T1000 (cell line): ENCODE measurements around the gene TIMD4.

Experiments
- DNase-seq: peaks from one replicate; lab custom pipeline; 2025; ENCODE audit warnings: mixed read lengths; lab: John Stamatoyannopoulos, UW

Gene TIMD4

DNA sequence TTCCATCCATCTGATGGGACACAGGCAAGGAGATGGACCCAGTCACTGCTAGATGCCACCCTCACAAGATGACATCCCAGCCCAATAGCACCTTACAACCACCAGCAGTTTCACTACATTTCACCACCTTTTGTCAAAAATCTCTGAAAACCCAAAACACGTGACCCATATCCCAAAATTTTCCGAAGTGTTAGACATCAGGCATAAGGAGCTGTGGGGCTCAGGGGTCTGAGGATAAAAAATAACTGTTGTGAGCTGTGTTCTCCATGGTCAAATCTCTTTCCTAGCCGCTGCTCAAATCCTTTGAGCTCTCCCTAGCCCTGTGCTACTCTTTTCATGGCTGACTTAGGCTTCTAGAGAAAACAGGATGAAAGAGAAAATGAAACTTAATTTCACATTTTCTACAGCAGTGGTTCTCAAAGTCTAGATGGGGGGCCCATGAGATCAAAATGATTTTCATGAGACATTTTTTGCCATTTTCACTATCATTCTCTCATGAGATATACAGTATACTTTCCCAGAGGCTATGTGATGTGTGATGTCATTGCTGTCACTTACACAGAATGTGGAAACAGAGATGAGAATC, 40.7 kb downstream of the TIMD4 start:
- no peak for DNase-seq

DNA sequence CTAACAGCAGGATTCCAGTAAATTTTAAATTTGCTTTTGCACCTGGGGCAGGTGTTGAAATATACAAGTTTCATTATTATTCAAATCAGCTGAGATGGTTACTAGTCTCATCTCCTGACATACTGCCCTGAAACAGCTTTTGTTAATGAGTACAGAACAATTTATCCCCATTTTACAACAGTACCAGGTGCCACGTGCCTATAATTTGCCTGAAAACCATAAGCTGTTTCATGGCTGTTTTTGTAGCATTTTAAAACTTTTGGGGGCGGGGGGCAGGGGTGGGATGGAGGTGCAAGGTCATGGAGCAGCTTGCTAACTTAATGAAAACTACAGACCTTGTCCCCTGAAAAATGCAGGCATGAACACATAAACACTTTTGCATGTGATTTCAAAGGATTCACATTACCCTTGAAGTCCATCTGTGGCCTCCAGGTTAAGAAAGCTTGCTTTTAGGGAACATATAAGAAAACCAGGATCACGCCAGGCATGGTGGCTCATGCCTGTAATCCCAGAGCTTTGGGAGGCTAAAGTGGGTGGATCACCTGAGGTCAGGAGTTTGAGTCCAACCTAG, 42.1 kb downstream of the TIMD4 start:
- no peak for DNase-seq

DNA sequence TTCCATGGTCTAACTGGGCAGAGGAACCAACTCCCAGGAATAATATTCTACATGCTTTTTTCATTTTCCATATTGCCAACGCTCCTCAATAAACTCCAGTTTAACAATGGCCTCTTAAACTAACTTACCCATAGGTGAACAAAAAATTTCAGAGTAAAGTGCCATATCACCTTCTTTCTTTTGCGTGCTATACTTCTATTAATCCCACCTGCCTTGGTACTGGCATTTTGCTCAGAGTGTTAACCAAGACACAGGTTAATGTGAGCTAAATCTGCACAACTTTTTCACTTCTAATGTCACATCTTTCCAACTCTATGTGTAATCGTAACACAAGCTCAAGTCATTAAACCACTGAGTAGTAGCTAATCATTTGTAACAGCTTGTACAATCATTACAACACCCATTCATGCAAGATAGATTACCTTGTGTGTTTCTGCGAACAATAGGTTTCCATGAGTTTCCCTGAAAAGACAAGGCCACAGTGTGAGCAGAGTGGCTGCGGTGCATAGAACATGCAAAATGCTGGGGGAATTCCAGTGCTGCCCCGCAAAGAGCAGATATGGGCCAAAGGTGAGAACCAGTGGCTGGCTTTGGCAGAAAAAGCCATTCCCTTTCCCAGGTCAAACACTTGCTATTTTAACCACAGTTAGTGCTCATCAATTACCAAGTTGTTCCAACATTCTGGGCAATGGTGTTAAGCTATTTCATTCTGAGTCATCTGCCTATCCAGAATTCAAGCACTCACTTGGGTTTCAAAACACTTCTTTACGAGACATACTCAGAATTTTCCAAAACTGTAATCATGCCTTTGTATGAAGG, 42.8 kb downstream of the TIMD4 start:
- no peak for DNase-seq

DNA sequence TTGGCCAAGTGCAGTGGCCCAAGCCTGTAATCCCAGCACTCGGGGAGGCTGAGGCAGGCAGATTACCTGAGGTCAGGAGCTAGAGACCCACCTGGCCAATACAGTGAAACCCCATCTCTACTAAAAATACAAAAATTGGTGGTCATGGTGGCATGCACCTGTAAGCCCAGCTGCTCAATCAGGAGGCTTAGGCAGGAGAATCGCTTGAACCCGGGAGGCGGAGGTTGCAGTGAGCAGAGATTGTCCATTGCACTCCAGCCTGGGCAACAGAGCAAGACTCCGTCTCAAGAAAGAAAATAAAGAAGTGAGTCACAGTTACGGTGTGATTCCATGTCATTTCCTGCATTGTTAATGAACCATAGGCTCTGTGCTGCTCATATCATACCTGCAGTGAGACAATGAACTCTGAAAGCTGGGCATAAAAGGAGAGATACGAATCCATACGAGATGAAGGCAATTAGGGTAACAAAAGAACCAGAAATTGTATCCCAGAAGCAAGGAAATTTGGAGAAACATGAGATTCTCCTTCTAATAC, 44.6 kb downstream of the TIMD4 start:
- no peak for DNase-seq

DNA sequence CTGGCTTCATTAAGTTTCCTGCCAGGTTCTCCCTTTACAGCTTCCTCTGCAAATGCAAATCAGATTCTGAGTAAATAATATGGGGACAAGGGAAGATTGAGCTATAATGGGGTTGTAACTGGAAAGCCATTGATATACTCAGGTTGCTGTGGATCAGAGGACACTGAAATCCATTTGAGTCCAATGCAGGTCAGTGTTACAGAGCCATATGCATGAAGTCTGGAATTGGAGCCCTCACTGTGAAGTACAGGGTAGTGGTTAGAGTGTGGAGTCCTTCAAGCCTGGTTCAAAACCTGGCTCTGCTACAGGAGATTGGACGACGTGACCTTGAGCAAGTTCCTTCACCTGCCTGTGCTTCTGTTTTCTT, 48.7 kb downstream of the TIMD4 start:
- no peak for DNase-seq

DNA sequence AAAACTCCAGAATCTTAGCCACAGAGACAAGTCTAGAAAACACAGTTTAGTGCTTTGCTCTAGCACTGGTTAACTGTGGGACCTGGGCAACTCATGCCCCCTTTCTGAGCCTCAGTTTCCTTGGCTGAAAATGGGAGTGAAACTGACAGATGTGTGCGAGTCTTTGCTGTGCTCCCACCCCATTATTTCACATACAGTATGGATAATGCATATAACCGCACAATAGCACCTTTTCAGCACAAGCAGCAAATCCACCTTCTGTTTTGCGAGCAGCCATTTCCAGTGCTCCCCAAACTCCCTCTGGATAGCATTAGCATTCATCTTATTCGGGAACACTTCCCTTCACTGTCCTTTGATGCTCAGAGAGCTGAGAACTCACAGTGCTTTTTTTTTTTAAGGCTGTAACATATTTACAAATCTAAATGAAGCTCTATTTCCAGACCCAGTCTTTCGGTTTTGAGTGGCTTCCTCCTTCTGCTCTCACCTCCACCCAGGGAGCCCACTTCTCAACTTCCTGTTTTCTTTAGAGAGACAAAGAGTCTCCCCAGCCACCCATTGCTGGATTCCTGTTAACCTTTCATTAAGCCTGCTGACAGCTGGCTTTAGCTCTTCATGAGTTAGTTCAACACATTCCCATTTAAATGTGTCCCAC, 49.2 kb downstream of the TIMD4 start:
- no peak for DNase-seq

DNA sequence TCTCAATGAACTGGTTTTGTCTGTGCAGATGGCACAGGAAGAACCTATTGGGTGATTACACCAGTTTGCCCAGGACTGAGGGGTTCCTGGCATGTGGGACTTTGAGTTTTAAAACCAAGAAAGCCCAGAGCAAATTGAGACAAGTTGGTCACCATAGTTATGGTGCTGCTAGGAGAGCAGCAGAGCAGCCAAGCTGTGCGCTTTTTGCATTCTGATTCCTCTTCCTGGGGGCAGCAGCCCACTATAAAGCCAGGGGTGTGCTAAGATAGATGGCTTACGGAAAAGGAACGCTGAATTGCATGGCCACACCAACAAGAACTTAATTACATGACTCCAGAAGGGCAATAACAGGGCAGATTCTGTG, 49.7 kb downstream of the TIMD4 start:
- no peak for DNase-seq

DNA sequence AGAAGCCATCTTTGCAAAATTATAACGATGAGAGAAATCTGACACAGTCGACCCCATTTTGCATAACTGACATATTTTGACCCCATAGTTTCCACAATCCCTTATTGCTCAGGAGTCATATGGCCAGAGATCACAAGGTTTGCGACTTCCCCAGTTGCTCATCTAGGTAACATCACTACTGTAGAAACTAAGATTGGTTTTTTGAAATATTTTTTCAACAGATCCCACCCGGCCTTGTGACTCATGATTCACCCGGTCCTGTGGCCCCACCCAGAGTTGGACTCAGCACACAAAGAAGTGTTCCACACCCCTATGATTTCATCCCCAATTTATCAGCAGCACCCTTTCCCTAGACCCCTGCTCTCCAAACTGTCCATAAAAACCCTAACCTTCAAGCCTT, 50.2 kb downstream of the TIMD4 start:
- no peak for DNase-seq

DNA sequence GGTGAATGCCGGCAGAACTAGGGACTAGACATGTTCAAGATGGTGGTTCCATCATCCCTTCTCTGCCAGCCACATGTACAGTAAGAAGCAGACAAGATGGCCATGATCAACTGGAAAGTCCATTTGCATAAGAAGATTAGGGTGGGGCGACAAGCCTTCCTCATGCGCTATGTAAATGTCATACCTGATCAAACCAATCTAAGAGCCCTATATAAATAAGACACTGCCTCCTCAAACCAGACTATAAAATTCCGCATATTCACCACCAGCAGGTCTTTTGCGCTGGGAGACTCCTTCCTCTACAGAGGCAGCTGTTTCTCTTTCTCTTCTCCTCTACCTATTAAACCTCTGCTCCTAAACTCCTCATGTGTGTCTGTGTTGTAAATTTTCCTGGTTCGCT, 53.8 kb downstream of the TIMD4 start:
- no peak for DNase-seq

DNA sequence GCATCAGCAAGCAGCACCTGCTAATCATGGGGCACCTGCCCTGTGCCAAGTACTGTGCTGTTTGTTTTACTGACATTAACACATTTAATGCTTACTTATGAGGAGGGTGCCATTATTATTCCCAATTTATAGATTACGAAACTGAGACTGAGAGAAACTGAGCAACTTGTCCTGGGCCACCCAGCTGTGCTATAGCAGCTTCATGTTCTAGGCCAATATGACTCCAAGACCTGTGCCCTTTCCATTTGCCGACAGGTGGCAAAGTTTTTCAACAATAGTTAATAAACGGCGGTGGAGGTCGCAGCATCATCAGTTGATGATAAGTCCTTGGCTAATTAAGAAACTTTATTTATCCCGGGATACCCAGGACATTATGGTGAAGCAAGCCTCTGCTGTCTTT, 55.4 kb downstream of the TIMD4 start:
- DNase-seq: no peak

DNA sequence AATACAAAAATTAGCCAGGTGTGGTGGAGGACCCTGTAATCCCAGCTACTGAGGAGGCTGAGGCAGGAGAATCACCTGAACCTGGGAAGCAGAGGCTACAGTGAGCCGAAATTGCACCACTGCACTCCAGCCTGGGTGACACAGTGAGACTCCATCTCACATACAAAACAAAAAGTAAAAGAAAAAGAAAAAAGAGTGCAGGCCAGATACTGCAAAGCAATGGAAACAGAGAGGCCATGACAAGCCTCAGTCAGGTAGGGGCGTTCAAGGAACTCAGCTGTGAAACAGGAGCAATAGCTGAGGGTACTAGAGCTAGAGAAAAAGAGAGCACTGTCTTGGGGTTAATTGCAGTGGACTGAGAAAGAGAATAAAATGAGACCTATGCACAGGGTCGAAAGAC, 56.2 kb downstream of the TIMD4 start:
- DNase-seq: no peak

DNA sequence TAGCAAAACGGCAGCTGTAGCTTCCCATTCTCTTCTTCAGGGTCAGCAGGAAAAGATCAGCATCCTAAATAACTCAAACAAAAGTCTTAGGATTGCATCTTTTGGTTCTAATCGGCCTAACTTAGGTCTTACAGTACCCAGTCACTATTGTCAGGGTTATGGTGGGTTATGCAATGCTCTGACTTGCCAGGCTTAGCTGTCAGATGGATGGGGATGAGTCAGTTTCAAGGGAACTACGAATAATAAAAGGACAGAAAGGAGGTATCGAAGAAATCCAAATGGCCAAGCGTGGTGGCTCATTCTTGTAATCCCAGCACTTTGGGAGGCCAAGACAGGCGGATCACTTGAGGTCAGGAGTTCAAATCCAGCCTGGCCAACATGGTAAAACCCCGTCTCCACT, 66.5 kb downstream of the TIMD4 start:
- no peak for DNase-seq

DNA sequence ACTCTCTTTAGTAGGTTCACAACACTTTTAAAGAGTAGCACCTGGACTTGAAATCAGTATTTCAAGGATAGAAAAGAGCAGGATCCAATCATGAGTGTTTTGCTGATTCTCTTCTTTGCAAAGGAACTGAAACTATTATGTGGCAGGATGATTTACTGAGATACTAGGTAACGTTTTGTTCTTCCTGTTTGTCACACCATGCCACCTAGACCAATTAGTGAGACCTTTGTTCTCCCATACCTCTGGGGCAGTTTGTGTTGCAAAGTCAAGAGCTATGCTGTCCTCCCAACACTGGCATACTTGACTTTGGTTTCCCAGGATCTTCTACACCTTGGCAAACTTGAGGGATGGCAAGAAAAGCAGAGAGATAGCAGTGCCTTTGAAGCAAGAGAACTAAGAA, 69.5 kb downstream of the TIMD4 start:
- DNase-seq: no peak

DNA sequence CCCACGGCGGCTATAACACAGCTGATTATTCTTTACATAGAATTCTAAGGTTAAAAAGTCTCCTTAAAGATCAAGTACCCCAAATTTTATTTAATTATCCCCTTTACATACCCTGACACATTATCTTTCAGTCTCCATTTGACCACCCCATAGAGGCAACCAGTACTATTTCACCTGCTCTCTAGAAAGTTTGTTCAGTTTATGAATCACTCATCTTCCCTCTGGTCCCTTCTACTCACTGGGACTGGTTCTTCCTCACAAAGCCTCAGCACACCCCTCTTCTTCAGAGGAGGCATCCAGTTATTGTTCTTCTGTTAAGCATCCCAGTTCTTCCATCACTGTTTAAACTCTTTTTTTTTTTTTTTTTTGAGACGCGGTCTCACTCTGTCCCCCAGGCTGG, 70.2 kb downstream of the TIMD4 start:
- DNase-seq: no peak

DNA sequence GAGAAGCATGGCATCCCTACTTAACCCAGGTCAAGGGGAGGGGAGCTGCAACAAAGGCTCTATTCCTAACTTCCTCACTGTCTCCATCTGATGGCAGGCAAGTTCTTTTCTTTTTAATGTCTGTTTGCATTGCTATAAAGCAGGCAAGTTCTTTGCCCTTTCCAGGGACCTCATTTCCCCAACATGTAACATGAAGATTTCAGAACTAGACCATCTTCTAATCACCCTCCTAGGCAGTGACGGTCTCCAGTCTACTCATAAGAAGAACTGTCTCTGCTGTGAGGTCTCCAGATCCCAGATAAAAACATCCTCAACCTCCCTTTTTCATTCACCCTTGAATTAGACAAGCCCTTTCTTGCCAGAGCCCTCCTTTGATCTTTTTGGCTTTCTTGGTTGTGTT, 70.8 kb downstream of the TIMD4 start:
- no peak for DNase-seq

DNA sequence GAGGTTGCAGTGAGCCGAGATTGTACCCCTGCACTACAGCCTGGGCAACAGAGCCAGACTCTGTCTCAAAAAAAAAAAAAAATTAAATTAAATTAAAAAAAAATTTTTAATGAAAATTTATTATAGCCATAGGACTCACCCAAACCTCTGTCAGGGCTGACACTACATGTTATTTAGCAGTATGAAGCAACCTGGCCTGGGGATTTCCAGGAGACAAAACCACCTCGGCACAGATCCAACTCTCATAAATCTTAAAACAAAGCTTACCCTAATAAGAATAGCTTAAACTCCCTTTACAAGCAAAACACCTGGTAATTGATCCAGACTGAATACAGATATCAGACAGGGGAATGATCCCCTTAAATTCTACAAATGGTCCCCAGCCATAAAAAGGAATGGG, 74.5 kb downstream of the TIMD4 start:
- DNase-seq: no peak

DNA sequence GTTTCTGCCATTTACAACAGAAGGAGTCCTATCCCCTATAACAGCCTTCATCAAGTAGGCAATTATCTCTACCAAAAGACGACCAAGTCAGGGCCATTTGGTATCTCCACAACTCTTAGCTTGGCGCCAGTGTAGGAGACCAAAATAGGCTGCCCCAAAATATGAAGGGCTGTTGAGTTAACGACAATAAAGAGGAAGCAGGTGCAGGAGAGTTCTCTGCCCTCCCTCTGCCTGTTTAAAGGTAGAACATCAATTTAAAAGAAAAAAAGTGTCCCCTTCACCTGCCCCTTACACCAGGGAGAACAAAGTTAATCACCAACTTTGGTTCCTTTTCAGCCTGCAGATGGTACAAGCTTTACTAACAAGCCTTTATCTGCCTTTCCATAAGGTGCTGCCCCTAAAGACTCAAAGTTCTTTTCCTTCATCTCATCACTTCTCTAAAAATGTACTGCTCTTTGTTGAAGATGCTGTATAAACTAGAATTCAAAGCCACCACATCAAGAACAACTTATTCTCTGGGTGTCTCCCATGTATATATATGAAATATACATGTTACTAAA, 79.6 kb downstream of the TIMD4 start:
- DNase-seq: no peak

DNA sequence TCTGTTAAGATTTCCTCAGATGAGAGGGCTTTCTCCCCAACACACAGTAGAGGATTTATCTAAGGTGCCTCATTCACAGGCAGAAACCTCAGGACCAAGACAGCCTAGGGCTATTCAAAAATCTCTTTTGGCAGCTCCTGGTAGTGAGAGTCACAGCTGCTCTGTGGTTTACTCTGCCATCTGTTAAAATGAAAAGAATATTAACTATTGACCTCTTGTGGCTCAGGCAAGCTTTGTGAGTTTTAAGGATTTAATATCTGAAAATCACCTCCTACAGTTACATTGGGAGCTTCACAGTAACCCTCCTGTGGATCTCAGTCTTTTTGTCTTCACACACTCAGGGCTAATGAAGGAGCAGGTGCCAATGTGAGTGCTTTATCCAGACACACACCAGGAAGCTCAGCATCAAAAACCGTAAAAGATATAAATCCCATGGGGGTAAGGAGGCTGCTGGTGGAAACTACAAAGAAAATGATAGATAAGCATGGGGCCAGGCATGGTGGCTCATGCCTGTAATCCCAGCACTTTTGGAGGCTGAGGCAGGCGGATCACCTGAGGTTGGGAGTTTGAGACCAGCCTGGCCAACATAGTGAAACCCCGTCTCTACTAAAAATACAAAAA, 83.3 kb downstream of the TIMD4 start:
- DNase-seq: no peak

DNA sequence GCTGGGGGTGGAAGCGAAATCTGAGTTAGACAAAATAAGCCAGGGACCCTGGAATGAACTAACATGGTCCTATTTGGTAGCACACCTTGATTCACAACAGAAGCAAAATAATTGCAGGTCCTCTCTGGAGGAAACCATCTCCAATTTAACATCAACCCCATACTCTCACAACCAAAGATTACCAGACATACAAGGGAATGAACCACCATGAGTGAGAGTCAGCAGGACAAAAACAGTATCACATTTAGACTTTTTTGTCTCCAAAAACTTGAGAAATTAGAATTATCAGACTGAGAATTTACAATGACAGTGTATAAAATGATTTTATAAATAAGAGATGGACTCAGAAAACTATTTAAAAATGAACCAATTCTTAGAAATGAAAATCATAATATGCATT, 91.8 kb downstream of the TIMD4 start:
- DNase-seq: no peak

DNA sequence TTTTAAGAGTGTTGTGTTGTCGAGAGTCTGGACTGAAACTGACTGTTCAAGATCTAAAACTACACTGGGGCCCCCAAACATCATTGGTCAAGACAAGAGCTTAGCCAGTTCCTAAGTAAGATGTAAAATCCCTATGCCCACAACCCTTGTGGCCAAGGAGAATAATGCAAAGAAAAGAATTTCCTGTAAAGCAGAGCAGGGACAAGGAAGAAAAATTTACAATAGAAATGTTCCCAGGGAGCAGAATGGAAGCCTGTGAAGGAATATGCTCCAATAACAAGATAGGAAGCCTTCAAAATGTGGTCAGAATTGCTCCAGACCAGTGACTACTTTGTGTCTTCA, 92.6 kb downstream of the TIMD4 start:
- DNase-seq: no peak
